SKM-1 treated with dmso at 0.1 percent for 144 hours (cell line): Measurements from ENCODE around the gene OR4K14.
"Not testable (repeated sequence)": the region's sequence is repeated elsewhere in the genome, so short reads cannot be mapped to it uniquely, and the experiment has no call there.

Source experiments
- DNase-seq: peaks from one replicate; lab custom pipeline; 2025; ENCODE audit not compliant: unreplicated experiment; lab: John Stamatoyannopoulos, UW

Gene OR4K14

DNA sequence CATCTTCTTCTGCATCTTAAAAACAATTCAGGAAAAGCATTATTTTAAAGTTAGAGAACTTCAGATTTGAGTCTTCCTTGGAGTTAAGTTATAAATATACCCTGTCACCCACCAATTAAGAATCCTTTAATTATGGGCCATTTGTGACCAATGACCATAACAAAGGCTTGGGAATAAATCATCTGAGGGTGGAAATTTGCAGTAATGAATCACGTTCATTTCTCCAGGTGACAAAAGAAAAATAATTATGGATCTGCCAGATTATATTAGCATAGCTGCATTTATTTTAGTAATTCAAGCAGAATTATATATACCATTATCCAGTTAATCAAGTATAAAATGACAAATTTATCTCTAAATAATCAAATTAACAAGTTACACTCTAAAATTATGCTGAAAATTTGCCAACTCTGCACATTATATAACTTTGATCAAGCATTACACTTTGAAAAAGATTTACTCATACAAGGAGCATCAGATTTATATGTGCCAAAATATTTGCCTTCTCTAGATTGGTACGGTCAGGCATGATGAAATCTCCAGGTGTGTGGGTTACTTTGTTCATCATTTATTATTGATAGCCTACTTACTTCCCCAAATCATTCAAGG, at the start of gene OR4K14:
Gene OR4K14 (minus strand): TSS at position 51 of the 609 bp plus-strand sequence. CDS start 4,114 bp downstream, outside the sequence.
- DNase-seq = no peak

DNA sequence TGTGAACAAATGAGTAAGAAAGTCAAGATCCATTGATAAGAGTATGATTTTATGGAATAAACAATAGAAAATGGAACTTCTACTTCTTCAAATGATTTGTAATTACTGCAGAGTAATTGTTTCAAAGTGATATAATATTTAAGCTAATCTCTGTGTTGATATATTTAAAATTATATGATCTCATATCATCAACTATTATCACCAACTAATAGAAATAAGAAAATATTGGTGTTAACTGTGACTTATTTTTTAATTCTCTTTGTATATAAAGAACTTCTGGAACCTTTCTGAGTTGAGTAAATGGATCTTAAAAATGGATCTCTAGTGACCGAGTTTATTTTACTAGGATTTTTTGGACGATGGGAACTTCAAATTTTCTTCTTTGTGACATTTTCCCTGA, 40.6 kb upstream of the OR4K14 start, which contains the start of gene OR4L1:
Gene OR4L1 (plus strand): TSS at position 301 of the 400 bp plus-strand sequence. CDS start 0 bp downstream, at position 301.
- no peak for DNase-seq

- no peak for DNase-seq
These were observed 29.1 kb upstream of the OR4K14 start for GRCh38 chr14:20048202-20048601.

DNA sequence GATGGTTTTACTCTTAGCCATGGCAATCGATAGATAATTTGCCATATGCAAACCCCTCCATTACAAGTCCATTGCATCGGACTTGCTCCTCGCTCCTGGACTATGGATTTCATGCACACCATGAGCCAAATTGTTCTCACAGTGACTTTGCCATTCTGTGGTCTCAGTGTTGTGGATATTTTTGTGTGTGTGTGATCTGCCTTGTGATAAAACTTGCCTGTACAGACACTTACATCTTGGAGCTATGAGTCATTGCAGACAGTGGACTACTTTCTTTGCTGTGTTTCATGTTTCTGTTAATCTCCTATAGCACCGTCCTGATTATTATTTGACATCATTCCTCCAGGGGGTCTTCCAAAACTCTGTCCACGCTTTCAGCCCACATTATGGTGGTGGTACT, 25.1 kb upstream of the OR4K14 start:
- DNase-seq = no peak

GRCh38 chr14:20035938-20036337, 16.8 kb upstream of the OR4K14 start, which contains the start of gene OR4K13:
TSS of gene OR4K13 (minus strand) at chr14:20036038. CDS start at chr14:20034758, 1,280 bp downstream.
- no peak for DNase-seq

DNA sequence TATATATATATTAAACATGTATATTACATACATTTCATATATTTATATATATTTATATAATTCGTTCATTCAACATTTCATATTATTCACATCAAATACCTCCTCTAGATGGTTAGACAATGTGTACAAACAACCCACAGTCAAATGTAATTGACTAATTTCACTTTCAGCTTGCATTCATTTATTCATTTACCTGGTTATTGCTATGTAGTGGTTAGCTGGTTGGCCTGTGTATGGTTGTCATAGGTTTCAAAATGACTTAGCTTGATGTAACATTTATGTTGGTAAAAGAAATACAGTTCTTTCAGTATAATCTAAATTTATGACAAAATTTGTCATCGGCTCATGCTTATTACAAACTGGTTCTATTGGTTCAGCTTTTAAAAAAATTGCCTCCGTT, 16.3 kb upstream of the OR4K14 start:
- DNase-seq = no peak

DNA sequence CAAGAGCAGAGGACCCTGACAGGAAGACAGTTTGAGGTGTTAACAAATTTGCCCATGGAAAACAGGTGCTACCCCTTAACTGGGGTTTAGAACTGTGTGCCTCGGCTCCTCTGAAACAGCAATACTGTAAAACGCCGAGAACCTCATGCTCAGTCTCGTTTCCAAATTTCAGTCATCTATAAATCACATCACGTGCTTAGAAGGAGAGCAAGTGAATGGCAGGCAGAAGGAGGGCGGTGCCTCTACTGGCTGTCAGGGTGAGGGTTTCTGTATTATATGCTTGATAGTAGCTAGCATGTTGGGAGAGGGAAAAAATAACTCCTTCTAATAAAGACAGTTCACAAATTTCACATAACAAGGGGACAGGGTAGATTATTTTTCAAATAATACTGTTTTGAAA, 12.0 kb upstream of the OR4K14 start:
- no peak for DNase-seq

GRCh38 chr14:20008156-20008555, 11.0 kb downstream of the OR4K14 start:
- no peak for DNase-seq

- no peak for DNase-seq
These were observed 16.8 kb downstream of the OR4K14 start for GRCh38 chr14:20002319-20002718.

GRCh38 chr14:20001863-20002262, 17.2 kb downstream of the OR4K14 start, which contains the start of gene OR4Q2:
TSS of gene OR4Q2 (plus strand) at chr14:20002163.
- DNase-seq = no peak

DNA sequence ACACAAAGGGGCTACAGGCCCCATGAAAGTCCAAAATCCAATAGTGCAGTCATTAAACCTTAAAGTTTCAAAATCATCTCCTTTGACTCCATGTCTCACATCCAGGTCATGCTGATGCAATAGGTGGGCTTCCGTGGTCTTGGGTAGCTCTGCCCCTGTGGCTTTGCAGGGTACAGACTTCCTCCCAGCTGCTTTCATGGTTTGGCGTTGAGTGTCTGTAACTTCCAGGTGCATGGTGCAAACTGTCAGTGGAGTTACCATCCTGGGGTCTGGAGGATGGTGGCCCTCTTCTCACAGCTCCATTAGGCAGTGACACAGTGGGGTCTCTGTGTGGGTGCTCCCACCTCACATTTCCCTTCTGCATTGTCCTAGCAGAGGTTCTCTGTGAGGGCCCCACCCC, 25.7 kb downstream of the OR4K14 start:
- DNase-seq = no peak

DNA sequence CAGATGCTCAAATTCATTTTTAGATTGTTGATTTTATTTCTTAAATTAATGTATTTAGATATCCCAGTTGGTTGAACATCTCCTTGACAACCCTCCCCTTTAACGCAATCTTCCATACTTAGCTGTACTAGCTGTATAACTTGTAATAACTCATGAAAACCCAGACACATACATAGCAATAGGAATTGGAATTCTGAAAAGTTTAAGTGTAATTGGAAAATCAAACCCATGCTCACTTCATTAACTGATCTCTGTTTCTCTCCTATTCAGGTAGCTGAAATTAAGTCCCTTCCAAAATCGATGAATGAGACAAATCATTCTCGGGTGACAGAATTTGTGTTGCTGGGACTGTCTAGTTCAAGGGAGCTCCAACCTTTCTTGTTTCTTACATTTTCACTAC, 43.8 kb downstream of the OR4K14 start, which contains the start of gene OR4K15:
Gene OR4K15 (plus strand): TSS at position 301 of the 400 bp plus-strand sequence. CDS start 0 bp downstream, at position 301.
- DNase-seq = no peak

- DNase-seq = no peak
These were observed 44.3 kb downstream of the OR4K14 start for GRCh38 chr14:19974844-19975243.

DNA sequence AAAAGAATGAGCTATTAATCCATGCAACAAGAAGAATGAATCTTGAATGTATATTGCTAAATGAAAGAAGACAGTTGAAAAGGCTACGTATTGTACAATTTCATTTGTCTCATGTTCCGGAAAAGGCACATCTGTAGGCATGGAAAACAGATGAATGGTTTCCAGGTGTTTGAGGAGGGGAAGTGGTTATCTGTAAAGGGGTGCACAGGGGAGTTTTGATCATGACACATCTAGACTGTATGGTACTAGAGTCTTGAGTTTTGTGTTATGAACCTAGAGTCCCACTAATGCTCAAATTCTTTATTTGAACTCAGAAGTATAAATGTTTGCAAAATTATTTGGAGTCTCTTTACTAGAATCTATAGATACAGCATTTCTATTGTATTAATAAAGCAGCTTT, 49.4 kb downstream of the OR4K14 start:
- not testable (repeated sequence) for DNase-seq
